ENCODE data around the gene PCDHB11.
"Not testable (repeated sequence)": the region's sequence is repeated elsewhere in the genome, so short reads cannot be mapped to it uniquely, and the experiment has no call there.

The PCDHB11 gene

DNA sequence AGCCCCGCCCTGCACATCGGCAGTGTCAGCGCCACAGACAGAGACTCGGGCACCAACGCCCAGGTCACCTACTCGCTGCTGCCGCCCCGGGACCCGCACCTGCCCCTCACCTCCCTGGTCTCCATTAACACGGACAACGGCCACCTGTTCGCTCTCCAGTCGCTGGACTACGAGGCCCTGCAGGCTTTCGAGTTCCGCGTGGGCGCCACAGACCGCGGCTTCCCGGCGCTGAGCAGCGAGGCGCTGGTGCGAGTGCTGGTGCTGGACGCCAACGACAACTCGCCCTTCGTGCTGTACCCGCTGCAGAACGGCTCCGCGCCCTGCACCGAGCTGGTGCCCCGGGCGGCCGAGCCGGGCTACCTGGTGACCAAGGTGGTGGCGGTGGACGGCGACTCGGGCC lies 47.5 kb downstream of the PCDHB11 start:
- not testable (repeated sequence) for DNase-seq

DNA sequence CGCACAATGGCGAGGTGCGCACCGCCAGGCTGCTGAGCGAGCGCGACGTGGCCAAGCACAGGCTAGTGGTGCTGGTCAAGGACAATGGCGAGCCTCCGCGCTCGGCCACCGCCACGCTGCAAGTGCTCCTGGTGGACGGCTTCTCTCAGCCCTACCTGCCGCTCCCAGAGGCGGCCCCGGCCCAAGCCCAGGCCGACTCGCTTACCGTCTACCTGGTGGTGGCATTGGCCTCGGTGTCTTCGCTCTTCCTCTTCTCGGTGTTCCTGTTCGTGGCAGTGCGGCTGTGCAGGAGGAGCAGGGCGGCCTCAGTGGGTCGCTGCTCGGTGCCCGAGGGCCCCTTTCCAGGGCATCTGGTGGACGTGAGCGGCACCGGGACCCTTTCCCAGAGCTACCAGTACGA lies 48.0 kb downstream of the PCDHB11 start:
- not testable (repeated sequence) for DNase-seq

- DNase-seq: no peak
These were observed 51.1 kb downstream of the PCDHB11 start for GRCh38 chr5:141250576-141250975.

Measured in EL (cell line).